Activated T-cell treated with anti-CD3 and anti-CD28 coated beads for 48 hours (primary cell): ENCODE data around the gene SNX5.
"Not testable (repeated sequence)": the region's sequence is repeated elsewhere in the genome, so short reads cannot be mapped to it uniquely, and the experiment has no call there.

Experiments
- DNase-seq: peaks from one replicate; pipeline ENCODE4 v3.0.0-alpha.2; 2020; ENCODE audit warnings: low read depth

SNX5 gene

GRCh38 chr20:17960400-17960885 is 8.2 kb downstream of the SNX5 start:
- not testable (repeated sequence) for DNase-seq

DNA sequence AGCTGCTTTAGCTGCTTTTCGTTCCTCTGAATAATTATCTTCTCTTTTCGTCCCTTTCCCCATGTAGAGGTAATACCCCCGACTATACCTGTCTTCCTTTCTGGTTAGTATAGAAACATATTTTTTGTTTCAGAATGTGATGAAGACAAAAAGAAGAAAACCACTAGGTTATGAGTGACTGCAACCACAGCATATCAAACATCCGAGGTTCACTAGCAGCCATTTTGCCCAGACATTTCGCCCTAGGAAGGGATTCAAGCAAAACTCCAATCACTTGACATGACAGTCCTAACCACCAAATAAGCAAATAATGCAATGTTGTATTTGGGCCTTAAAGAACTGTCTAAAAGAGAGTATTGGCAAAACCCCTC is 9.4 kb downstream of the SNX5 start:
- no peak for DNase-seq

DNA sequence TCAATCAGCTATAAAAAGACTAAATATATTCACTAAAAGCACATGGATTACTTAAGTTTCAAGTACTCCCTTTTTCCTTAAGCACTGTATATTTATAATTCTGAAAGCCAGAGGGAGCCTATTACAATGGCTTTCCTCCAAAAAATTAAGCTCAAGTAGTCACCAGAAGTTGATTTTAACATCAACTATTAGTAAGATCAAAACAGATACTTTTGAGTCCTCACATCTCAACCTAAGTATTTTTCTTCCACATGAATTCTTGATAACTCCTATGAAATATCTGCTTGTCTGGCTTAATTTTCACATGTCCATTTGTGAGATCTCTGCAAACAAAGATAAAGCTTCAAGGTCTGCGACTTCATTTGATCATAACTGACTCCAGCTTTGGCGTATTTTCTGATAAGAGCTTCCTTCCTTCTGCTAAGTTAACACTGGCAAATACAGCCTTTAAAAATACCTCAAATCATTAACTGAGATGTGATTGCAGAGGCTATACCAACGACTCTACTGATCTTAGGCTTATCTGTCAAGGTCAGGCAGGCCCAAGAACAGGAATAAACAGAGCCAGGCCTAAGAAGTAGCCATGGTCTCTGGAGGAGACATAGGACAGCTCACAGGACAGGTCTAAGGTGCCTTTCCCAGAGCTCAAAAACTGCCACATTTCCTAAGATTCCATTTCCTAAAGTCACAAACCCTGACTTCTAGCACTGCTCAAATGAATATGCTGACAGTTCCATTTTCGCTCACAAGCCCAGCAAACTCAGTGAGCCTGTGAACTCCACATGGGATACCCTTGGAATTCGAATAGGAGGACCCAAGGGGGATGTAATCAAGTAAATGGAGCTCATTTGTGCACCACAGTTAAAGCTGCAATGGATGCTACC is 10.0 kb downstream of the SNX5 start:
- DNase-seq: no peak

GRCh38 chr20:17957505-17958363 is 10.9 kb downstream of the SNX5 start:
- DNase-seq: no peak

- DNase-seq: no peak
Observed at GRCh38 chr20:17956099-17956685, 12.4 kb downstream of the SNX5 start.

GRCh38 chr20:17955302-17955701 is 13.3 kb downstream of the SNX5 start:
- DNase-seq: no peak

DNA sequence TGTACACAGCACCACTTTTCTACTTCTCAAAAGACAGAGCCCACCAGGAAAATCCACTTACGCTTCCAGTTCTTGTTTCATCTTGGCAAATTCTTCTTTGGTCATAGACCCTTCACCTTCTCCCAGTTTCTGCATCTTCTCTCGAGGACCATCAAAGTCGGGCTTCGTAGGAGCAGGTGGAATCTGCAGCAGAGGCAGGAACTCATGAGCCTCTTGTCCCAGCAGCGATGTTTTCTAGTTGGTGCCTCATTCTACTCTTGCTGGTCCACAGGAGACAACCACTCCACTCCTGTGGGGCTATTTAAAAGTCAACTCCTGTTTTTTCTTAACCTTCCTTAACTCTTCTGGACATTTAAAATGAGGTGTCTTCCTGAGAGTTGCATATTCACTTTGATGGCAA is 14.7 kb downstream of the SNX5 start:
- no peak for DNase-seq

DNA sequence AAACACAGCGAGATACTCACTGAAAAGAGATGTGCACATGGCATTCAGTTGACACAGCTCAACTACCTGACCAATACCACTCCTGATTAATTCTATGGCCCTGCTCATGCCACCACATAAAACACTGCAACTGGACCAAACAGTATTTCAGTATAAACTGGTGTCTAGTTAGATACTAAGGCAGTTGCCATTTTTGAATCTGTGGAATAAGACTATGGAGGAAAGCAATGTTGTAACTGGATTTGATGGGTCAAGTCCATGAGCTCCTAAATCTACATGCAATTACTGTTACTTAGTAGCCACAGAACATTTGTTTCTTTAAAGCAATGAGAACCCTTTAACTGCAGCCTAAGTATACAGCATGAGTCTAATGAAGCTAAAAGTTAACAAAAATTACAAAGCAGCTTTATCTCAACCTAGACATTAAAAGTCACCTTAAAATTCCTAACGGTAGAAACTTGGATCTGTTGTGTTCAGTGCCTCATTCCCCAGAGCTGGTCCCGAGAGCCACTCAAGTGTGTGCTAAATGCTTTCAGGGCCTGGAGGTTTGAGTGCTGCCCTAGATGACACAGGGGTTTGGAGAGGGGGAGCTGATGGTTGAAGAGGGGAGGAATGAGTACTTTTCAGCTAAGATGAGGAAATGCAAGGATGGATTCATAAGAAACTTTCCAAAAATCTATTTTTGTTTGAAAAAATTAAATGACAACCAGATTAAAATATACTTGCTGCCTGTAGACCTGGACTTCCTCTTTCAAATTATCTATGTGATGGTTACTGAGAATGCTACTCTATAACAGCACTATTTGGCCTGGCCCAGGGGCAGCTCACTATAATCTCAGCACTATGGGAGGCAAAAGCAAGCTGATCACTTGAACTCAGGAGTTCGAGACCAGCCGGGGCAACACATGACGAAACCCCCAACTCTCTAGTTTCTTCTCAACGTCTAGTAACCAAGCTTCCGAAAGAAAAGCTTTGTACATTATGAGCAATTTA is 15.6 kb downstream of the SNX5 start:
- DNase-seq: no peak

DNA sequence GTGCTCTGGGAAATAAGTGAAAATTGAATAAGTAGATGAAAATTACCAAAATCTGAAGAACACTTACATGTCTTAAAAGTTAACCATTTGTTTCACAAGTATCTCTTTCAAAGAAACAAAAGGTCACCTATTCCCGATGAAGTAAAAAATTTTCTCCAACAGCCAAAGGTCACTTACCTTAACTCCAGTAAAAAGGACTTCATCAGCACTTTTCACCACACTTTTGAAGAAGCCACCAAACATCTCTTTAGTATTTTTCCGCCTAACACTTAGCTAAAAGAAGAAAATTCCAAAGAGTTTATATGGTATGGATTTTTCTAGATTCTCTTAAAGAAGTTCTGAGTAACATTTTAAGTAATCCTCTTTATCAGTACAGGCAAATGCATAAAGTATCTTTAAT is 17.3 kb downstream of the SNX5 start:
- DNase-seq: no peak

- DNase-seq: no peak
Observed at GRCh38 chr20:17950670-17951069, 17.9 kb downstream of the SNX5 start.

DNA sequence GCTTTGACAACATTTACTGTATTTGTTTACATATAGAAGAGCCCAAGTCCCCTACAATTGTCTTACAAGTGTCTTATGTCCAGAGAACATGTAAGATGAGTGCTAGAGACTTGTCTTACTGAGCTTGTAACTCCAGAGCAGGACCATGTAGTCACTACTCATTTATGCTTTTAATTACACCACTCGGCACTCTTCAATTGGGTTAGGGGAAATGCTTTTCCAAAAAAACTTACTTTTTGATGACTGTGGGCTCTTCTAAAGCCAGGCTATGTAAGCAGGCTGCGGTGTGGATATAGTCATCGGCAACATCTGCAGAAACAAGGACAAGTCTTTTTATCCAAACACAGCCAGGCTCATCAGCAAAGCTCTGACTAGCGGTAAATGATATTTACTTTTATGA is 18.7 kb downstream of the SNX5 start:
- DNase-seq: no peak

DNA sequence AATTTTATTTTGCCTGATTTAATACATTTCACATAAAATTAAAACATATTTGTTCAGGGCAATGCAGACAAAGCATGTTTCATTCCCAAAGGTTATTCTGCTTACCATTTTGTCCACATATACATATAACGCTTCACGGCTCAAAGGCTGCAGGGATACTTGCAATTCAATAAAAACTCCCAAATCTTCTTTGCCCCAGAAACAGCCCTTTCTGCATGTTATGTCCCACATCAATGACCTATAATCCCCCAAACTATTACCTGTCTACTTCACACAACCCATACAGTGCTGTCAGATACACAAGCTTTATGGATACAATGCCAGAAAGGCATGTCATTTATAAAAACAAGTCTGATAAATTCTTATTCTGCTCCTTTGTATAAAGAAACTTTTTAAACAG is 20.2 kb downstream of the SNX5 start:
- DNase-seq: no peak

GRCh38 chr20:17947474-17947815 is 21.1 kb downstream of the SNX5 start:
- no peak for DNase-seq

DNA sequence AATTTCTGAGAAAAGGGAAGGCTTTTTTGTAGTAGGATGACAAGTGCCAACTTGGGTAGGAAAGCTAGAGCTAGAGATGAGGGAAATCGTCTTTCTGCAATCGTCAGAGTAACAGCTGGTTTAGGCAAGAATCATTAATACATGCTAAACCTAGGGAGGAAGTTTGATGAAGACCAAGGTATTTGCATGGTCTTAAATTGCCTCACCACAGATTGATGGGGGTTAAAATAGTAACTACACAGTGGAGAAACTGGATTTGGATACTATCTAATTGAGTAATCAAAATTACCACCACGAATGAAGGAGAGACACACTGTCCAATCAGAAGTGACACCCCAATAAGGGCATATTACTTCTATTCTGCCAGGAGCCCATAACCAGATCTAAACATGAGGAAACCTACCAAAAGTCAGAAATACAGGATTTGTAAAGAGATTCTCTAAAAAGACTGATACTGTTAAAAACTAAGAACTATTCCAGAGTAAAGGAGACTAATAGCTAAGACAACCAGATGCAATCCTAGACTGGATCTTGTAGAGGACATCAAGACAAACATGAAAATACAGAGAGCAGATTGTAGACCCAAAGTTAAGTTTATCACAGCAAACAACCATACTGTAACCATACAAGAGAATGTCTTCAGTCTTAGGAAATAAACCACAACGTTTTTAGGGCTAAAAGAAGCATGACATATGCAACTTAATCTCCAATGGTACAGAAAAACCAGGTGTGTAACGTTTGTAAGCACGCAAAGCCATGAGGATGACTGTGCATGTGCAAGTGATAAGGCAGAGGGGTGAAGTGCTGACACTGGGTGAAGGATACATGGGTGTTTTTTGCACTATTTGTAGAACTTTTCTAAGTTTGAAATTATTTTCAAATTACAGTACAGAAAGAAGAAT is 21.8 kb downstream of the SNX5 start:
- DNase-seq: no peak

GRCh38 chr20:17946040-17946439 is 22.6 kb downstream of the SNX5 start:
- DNase-seq: no peak

DNA sequence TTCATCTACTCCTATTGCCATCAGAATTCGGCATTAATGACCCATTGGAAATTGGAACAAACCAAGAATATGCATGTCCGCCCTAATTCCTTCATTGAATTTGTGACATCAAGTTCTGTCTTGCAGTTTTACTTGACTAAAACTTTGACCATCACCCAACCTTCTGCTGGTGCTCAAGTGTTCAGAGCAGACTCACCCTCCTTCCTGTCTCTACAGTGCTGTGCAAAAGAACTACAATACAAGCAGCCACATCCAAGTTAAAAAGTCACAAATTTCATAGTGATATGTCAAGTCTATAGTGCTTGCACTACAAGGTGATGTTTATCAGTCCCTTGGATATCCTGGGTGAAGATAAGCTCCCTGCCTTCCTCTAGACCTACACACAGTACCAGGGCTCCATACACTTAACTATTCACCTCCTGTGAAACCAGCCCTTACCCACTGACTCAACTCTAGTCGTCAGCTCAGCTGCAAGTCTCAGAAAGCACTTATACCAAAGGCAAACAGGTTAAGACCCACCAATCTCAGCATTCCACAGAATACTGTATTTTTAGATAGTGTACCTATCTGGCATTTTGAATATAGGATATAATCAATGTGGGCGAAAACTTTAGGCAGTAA is 23.6 kb downstream of the SNX5 start:
- no peak for DNase-seq

- no peak for DNase-seq
Observed at GRCh38 chr20:17943343-17943742, 25.3 kb downstream of the SNX5 start.

DNA sequence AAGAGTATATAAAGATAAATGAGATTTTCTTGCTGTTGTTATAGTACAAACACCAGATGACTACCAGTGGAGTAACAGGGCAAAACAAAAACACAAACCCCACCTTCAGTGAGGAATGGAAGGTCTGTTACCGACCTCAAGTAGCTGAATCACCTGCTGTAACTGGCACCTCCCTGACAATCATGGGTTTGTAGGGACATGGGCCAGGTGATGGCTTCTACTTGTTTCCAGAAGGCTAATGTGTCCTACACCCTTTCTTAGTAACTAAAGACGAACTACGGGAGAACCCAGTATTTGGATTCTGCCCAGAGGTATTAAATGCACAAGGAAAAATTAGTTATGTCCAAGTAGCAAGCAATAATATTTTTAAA is 26.8 kb downstream of the SNX5 start:
- DNase-seq: no peak

GRCh38 chr20:17941087-17941825 is 27.3 kb downstream of the SNX5 start:
- no peak for DNase-seq
